SK-N-SH (cell line): ENCODE data around the gene CLK4.

ENCODE experiments used
- CTCF ChIP-seq: fragments of 200-600 bp; sonication (generic); IDR thresholded peaks from 2 replicates; pipeline ENCODE4 v1.6.1; 2017; ENCODE audit warnings: antibody characterized with exemption, mild to moderate bottlenecking, moderate library complexity
- ELF1 ChIP-seq: IDR thresholded peaks from 2 replicates; pipeline ENCODE4 v1.4.0; 2012
- EP300 ChIP-seq, 2 experiments: IDR thresholded peaks; 2 replicates each; pipeline versions ENCODE4 v1.4.0 to v1.6.1; 2012; ENCODE audit warnings: borderline replicate concordance in 1 of 2, low read depth in 1 of 2, low read length in 1 of 2
- POLR2AphosphoS5 ChIP-seq: IDR thresholded peaks from 2 replicates; pipeline ENCODE4 v1.6.1; 2012; ENCODE audit warnings: low read depth, low read length
- TAF1 ChIP-seq: IDR thresholded peaks from 2 replicates; pipeline ENCODE4 v1.6.1; 2012; ENCODE audit warnings: low read depth, mild to moderate bottlenecking, low read length, moderate library complexity, borderline replicate concordance

DNA sequence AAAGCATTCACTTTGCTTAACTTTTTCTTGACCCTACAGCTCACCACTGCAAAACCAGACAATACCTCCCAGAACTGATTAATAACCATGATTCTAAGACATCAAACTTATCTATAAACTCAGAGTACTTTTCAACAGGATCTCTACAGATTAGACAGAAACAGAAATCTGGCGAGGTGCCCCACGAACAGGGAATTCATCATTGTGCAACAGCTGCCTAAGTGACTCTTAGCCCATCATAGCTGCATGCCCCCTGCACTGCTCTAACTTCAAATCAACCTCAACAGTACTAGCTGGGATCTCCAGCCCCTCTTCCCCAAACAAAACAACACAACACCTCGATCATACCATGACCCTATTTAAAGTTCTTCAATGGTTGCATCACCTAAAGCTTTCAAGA, 20.6 kb downstream of the CLK4 start:
- TF ChIP-seq CTCF (no peak), ELF1 (no peak), EP300 (IDR thresholded peaks at IDR 0.05; ENCODE audit: borderline replicate concordance in 1 of 2, low read depth in 1 of 2, low read length in 1 of 2) (no peak), POLR2AphosphoS5 (no peak), TAF1 (no peak)
